GM12878 (cell line): ENCODE data around the gene MSI2.

Experiments used
- EZH2 ChIP-seq: IDR thresholded peaks from 2 replicates; pipeline ENCODE4 v1.6.1; 2012; ENCODE audit warnings: low read depth, mild to moderate bottlenecking, control low read depth, inconsistent platforms, low read length, borderline replicate concordance; ENCODE audit not compliant: control insufficient read depth
- GABPA ChIP-seq: IDR thresholded peaks from 2 replicates; pipeline ENCODE4 v1.6.1; 2014; ENCODE audit warnings: antibody characterized with exemption, low read depth, mild to moderate bottlenecking, inconsistent platforms
- NFYB ChIP-seq: IDR thresholded peaks from 2 replicates; pipeline ENCODE4 v1.6.1; 2011; ENCODE audit warnings: low read depth, mild to moderate bottlenecking, low read length, improper control_type of control experiment, moderate library complexity; ENCODE audit not compliant: insufficient read depth
- POLR2A ChIP-seq: IDR thresholded peaks from 2 replicates; pipeline ENCODE4 v1.6.1; 2011; ENCODE audit warnings: low read depth, mild to moderate bottlenecking, low read length
- POLR2AphosphoS5 ChIP-seq: IDR thresholded peaks from 2 replicates; pipeline ENCODE4 v1.6.1; 2011; ENCODE audit warnings: mild to moderate bottlenecking, low read length, inconsistent platforms
- RELA ChIP-seq: fragments of 450-650 bp; IDR thresholded peaks from 2 replicates; pipeline ENCODE4 v1.8.0; 2014; ENCODE audit warnings: borderline replicate concordance; ENCODE audit not compliant: partially characterized antibody
- REST ChIP-seq: IDR thresholded peaks from 2 replicates; pipeline ENCODE4 v1.6.1; 2012; ENCODE audit warnings: mild to moderate bottlenecking, low read depth, low read length
- ZBED1 ChIP-seq: IDR thresholded peaks from 2 replicates; pipeline ENCODE4 v1.6.1; 2016; ENCODE audit warnings: borderline replicate concordance
- ZZZ3 ChIP-seq: IDR thresholded peaks from 2 replicates; pipeline ENCODE4 v1.6.1; 2011; ENCODE audit warnings: low read depth; ENCODE audit not compliant: control insufficient read depth, insufficient read length
- TF ChIP-seq, protein P1 (sequence below), 3 experiments: IDR thresholded peaks in 2 of 3; conservative IDR thresholded peaks in 1 of 3; 2 replicates each; pipeline ENCODE4 v1.5.1; 2011; ENCODE audit warnings: low read depth in 3 of 3, low read length in 3 of 3, mild to moderate bottlenecking in 3 of 3, control low read depth in 2 of 3, moderate library complexity in 2 of 3, inconsistent platforms in 1 of 3, mixed read lengths in 1 of 3; ENCODE audit not compliant: control insufficient read depth in 2 of 3, insufficient read depth in 1 of 3; ENCODE audit errors: extremely low read depth in 1 of 3

DNA sequence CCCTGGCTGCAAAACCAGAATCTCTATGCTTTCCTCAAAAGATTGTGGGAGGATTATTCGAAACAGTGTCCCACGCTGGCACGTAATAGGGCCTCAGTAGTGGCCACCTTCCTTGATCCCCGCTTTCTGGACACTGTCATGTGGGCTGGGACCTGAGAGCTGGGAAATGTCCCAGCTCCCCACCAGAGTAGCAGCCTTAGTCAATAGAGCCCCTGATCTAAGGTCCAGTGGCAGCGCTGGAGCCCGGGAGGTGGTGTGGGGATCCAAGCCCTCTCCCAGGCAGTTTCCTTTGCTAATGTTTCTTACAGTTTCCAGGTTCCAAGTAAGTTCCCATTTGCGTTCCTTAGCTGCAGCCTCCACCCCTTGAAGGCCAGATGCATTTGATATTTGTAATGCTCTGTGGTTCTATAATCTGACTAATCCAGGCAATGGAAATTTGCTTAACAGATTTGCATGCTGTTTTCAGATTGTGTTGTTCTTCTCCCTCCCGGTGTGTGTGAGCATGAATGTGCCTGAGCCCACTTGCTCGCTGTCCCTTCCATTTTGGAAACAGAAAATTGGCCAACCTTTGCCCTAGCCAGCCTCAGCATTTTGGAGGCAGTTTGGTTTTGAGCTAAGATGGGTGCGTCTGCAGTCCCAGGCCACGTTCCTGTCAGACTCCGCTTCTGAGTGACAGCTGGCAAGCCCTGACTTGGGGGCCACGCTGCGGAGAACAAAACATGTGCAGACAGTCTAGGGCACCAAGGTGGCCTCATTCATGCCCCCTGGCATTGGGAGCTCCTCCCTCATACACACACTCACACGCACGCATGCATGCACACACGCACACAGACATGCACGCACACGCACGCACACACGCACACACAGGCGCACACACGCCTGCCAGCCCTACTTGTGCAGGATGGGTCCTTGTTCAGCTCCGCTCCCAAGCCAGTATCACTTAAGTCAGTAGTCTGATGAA, 419.4 kb downstream of the MSI2 start:
- TF ChIP-seq ZZZ3 (no peak), POLR2AphosphoS5 (no peak), REST (no peak), EZH2 (no peak), GABPA (no peak), POLR2A (no peak), ZBED1 (no peak), RELA (no peak), NFYB (no peak)
- TF ChIP-seq, protein P1, sequence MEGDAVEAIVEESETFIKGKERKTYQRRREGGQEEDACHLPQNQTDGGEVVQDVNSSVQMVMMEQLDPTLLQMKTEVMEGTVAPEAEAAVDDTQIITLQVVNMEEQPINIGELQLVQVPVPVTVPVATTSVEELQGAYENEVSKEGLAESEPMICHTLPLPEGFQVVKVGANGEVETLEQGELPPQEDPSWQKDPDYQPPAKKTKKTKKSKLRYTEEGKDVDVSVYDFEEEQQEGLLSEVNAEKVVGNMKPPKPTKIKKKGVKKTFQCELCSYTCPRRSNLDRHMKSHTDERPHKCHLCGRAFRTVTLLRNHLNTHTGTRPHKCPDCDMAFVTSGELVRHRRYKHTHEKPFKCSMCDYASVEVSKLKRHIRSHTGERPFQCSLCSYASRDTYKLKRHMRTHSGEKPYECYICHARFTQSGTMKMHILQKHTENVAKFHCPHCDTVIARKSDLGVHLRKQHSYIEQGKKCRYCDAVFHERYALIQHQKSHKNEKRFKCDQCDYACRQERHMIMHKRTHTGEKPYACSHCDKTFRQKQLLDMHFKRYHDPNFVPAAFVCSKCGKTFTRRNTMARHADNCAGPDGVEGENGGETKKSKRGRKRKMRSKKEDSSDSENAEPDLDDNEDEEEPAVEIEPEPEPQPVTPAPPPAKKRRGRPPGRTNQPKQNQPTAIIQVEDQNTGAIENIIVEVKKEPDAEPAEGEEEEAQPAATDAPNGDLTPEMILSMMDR (IDR thresholded peaks at IDR 0.05 in 2 of 3, conservative IDR thresholded peaks at IDR 0.05 in 1 of 3; ENCODE audit: control insufficient read depth in 2 of 3, extremely low read depth in 1 of 3, insufficient read depth in 1 of 3, low read depth in 3 of 3, low read length in 3 of 3) = no peak
